CD8-positive, alpha-beta memory T cell (primary cell): ENCODE measurements around the gene ZFP64. TPM values are rescaled to one million over a fixed set of nuclear protein-coding genes. Genes with fewer than 3 reads are reported as not detected.
A peak's percentile ranks its signal among the peaks of the same experiment; 100 is the strongest.

Experiments
- CTCF ChIA-PET: fragments of 350-600 bp; sonication (Branson Sonifier 250); formaldehyde crosslinking; loops from one replicate; lab custom pipeline; 2021; ENCODE audit warnings: antibody characterized with exemption; lab: Charles Lee
- POLR2A ChIA-PET: fragments of 350-600 bp; sonication (Branson Sonifier 250); formaldehyde crosslinking; loops from one replicate; lab custom pipeline; 2021; ENCODE audit warnings: antibody characterized with exemption; lab: Charles Lee
- DNase-seq, 5 donors: peaks; one replicate each; pipeline versions ENCODE4 v3.0.0 to v3.0.0-alpha.2; 2020 to 2022; ENCODE audit warnings: mixed read lengths in 1 of 5
- H3K27ac ChIP-seq: one replicate; pipeline ENCODE4 v1.7.0; 2013; ENCODE audit warnings: low read depth, mild to moderate bottlenecking, low read length, moderate library complexity
- H3K27me3 ChIP-seq: 2 replicates; pipeline ENCODE4 v1.7.0; 2013; ENCODE audit warnings: low read length, mild to moderate bottlenecking; ENCODE audit not compliant: insufficient read depth, poor library complexity, severe bottlenecking
- H3K36me3 ChIP-seq: 2 replicates; pipeline ENCODE4 v1.7.0; 2013; ENCODE audit warnings: mild to moderate bottlenecking, low read length, moderate library complexity; ENCODE audit not compliant: insufficient read depth
- H3K4me1 ChIP-seq: 2 replicates; pipeline ENCODE4 v1.7.0; 2013; ENCODE audit warnings: mild to moderate bottlenecking, low read length, moderate library complexity; ENCODE audit not compliant: insufficient read depth
- H3K4me3 ChIP-seq: 2 replicates; pipeline ENCODE4 v1.7.0; 2013; ENCODE audit warnings: mild to moderate bottlenecking, low read length
- H3K9me3 ChIP-seq: 2 replicates; pipeline ENCODE4 v1.7.0; 2013; ENCODE audit warnings: mild to moderate bottlenecking, low read length
- H3K27ac Mint-ChIP-seq, 8 donors: one replicate each; pipeline ENCODE4 v1.8.0; 2020 to 2021; ENCODE audit warnings: mixed read lengths in 8 of 8, mild to moderate bottlenecking in 6 of 8, inconsistent platforms in 3 of 8, moderate library complexity in 3 of 8
- H3K27me3 Mint-ChIP-seq, 2 donors: one replicate each; pipeline ENCODE4 v1.8.0; 2020 to 2021; ENCODE audit warnings: mixed read lengths in 2 of 2, mild to moderate bottlenecking in 1 of 2, moderate library complexity in 1 of 2
- H3K36me3 Mint-ChIP-seq, 3 donors: one replicate each; pipeline ENCODE4 v1.8.0; 2020 to 2021; ENCODE audit warnings: mixed read lengths in 3 of 3, inconsistent platforms in 1 of 3, mild to moderate bottlenecking in 1 of 3
- H3K4me1 Mint-ChIP-seq, 3 donors: one replicate each; pipeline ENCODE4 v1.8.0; 2020 to 2021; ENCODE audit warnings: mixed read lengths in 3 of 3, inconsistent platforms in 1 of 3, mild to moderate bottlenecking in 1 of 3
- H3K4me3 Mint-ChIP-seq, 7 donors: one replicate each; pipeline ENCODE4 v1.8.0; 2020 to 2021; ENCODE audit warnings: mixed read lengths in 7 of 7, mild to moderate bottlenecking in 6 of 7, moderate library complexity in 4 of 7, inconsistent platforms in 2 of 7
- H3K9me3 Mint-ChIP-seq, 5 donors: one replicate each; pipeline ENCODE4 v1.8.0; 2020 to 2022; ENCODE audit warnings: mixed read lengths in 5 of 5, mild to moderate bottlenecking in 3 of 5, moderate library complexity in 2 of 5, inconsistent platforms in 1 of 5
- polyA plus RNA-seq: library from polyadenylated mRNA; unstranded; fragments of 300-500 nt; fragmentation: Illumina TruSeq; gene quantifications from one replicate; pipeline ENCODE4 v1.2.3, GENCODE V29; 2021
- total RNA-seq, 2 experiments: library from RNA; stranded (reverse); gene quantifications; one replicate each; pipeline ENCODE4 v1.2.3, GENCODE V29; 2021

The ZFP64 gene
- total and polyA plus RNA-seq, 3 experiments from 2014 or later = 11.1 to 11.9 (median 11.6) TPM

DNA sequence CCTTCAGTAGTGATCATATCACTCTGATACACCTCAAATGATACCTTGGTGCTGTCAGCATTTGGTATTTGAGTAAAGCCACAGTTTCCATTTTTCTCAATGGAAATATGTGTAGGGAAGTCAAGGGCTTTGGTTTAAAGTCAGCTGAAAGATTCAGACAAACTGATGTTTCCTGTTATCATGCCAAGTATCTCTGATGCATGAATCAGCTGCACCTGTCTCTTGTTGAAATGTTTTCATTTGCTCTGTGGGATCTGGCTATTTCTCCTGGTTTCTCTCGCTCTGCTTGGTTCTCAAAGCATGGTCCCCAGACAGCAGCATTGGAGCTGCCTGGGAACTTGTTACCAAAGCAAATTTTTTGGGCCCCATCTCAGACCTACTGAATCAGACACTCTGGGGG is 23.5 kb downstream of the ZFP64 start:
- peaks cover 4% of the 10 kb centered on the region for H3K36me3 ChIP-seq
- H3K9me3 ChIP-seq = no peaks in the 10 kb centered on the region
- H3K27me3 ChIP-seq = no peaks in the 10 kb centered on the region
- H3K27ac Mint-ChIP-seq = peak overlapping the region in 1 of 8 donors; percentile 13
- peaks cover 23 to 63% (median 25%) of the 10 kb centered on the region in 3 donors for H3K36me3 Mint-ChIP-seq
- H3K4me1 Mint-ChIP-seq = peaks cover 0 to 4% (median 3%) of the 10 kb centered on the region in 3 donors
- H3K4me3 ChIP-seq = no peak overlapping the region
- ChIA-PET POLR2A (no interaction called here), CTCF (interaction anchor here (1.2 kb wide), 1 partner anchor 39 kb away, joined by 3 read pairs; no protein-coding TSS in a partner anchor)
- H3K4me3 Mint-ChIP-seq = no peak overlapping the region
- no peaks in the 10 kb centered on the region for H3K4me1 ChIP-seq
- no peaks in the 10 kb centered on the region for H3K9me3 Mint-ChIP-seq
- H3K27me3 Mint-ChIP-seq = no peaks in the 10 kb centered on the region
- DNase-seq = no peak
- no peak overlapping the region for H3K27ac ChIP-seq

DNA sequence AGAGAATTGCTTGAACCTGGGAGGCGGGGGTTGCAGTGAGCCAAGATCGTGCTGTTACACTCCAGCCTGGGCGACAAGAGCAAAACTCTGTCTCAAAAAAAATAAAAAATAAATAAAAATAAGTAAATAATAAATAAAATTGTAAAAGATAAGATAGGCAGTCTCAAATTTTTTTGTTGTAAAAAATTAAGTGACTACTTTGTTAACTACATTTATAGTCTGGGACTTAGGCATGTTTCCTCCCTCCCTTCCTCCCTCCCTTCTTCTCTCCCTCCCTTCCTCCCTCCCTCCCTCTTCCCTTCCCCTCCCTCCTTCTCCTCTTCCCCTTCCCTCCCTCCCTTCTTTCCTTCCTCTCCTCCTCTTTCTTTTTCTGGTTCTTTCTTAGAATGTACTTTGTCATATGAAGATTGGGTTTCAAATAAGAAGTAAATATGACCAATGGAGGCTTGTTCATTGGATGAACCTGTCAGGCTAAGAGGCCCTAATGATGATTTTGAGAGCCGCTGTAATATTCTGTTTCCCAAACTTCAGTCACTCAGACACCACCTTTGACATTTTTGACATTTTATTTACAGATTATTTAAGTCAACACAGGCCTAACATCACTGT is 24.2 kb downstream of the ZFP64 start:
- no peaks in the 10 kb centered on the region for H3K27me3 ChIP-seq
- no peak overlapping the region for H3K27ac Mint-ChIP-seq
- H3K4me3 Mint-ChIP-seq = no peak overlapping the region
- H3K27ac ChIP-seq = no peak overlapping the region
- H3K27me3 Mint-ChIP-seq = no peaks in the 10 kb centered on the region
- no peaks in the 10 kb centered on the region for H3K9me3 Mint-ChIP-seq
- no peaks in the 10 kb centered on the region for H3K4me1 Mint-ChIP-seq
- CTCF ChIA-PET = no interaction called here
- no peak overlapping the region for H3K4me3 ChIP-seq
- DNase-seq = no peak
- no peaks in the 10 kb centered on the region for H3K4me1 ChIP-seq
- no peaks in the 10 kb centered on the region for H3K9me3 ChIP-seq
- POLR2A ChIA-PET = no interaction called here
- H3K36me3 Mint-ChIP-seq = peaks cover 23 to 61% (median 25%) of the 10 kb centered on the region in 3 donors
- peaks cover 4% of the 10 kb centered on the region for H3K36me3 ChIP-seq

DNA sequence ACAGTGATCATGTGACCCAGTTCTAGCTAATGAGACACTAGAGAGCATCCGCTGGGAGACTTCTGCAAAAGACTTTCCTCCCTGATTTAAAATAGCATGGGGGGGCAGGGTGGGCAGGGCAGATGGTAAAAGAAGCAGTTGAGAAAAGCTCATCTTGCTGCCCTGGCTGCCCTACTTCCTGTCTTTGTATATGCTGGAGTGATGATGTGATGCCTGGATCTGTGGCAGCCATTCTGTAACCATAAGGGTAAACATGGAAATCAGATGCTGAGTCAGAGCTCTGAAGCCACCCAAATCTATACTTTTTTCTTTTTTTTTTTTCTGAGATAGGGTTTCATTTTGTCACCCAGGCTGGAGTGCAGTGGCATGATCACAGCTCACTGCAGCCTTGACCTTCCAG is 25.4 kb downstream of the ZFP64 start:
- H3K4me3 Mint-ChIP-seq = no peak overlapping the region
- H3K9me3 ChIP-seq = no peaks in the 10 kb centered on the region
- ChIA-PET CTCF (no interaction called here), POLR2A (no interaction called here)
- peaks cover 8% of the 10 kb centered on the region for H3K36me3 ChIP-seq
- no peak for DNase-seq
- peaks cover 26 to 61% (median 29%) of the 10 kb centered on the region in 3 donors for H3K36me3 Mint-ChIP-seq
- peaks cover 0 to 6% (median 0%) of the 10 kb centered on the region in 3 donors for H3K4me1 Mint-ChIP-seq
- no peaks in the 10 kb centered on the region for H3K9me3 Mint-ChIP-seq
- no peak overlapping the region for H3K27ac Mint-ChIP-seq
- no peak overlapping the region for H3K27ac ChIP-seq
- H3K27me3 ChIP-seq = no peaks in the 10 kb centered on the region
- no peaks in the 10 kb centered on the region for H3K4me1 ChIP-seq
- no peaks in the 10 kb centered on the region for H3K27me3 Mint-ChIP-seq
- H3K4me3 ChIP-seq = no peak overlapping the region

DNA sequence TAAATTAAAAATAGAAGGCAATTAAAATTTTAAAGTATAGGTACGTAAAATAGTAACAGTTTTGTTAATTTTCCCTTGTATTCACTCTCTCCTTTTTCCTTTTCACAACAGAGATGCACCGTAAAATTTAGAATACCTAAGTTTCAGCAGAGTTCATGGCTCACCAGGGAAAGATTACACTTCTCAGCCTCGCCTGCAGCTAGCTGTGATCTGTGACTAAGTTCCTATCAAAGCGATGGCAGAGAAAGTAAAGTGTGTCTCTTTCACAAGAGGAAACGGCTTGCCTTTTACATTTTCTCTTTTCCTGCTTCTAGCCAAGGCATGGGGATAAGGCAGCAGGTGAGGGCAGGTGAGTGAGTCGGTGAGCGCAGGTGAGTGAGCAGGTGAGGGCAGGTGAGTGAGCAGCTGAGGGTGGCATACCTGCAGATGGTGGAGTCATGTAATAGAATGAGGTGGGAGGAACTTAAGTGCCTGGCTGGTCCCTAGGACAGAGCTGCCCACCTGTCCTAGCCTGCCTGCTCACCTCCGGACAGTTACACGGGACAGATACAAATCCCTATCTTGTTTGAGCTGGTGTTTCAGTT is 30.9 kb downstream of the ZFP64 start:
- H3K27ac ChIP-seq = no peak overlapping the region
- H3K4me1 ChIP-seq = no peaks in the 10 kb centered on the region
- Mint-ChIP-seq H3K27me3 (no peaks in the 10 kb centered on the region), H3K27ac (peak overlapping the region in 2 of 8 donors; percentile 24 to 33), H3K9me3 (no peaks in the 10 kb centered on the region), H3K4me3 (no peak overlapping the region), H3K36me3 (peaks cover 45 to 83% (median 47%) of the 10 kb centered on the region in 3 donors), H3K4me1 (peaks cover 0 to 6% (median 0%) of the 10 kb centered on the region in 3 donors)
- ChIA-PET CTCF (interaction anchor here (1.3 kb wide), 1 partner anchor 10 kb away, joined by 4 read pairs; no protein-coding TSS in a partner anchor), POLR2A (no interaction called here)
- H3K4me3 ChIP-seq = no peak overlapping the region
- DNase-seq = no peak
- H3K9me3 ChIP-seq = no peaks in the 10 kb centered on the region
- peaks cover 38% of the 10 kb centered on the region for H3K36me3 ChIP-seq
- no peaks in the 10 kb centered on the region for H3K27me3 ChIP-seq

- no peak for DNase-seq
- no peaks in the 10 kb centered on the region for H3K9me3 ChIP-seq
- no peak overlapping the region for H3K4me3 ChIP-seq
- H3K4me1 Mint-ChIP-seq = peaks cover 0 to 6% (median 0%) of the 10 kb centered on the region in 3 donors
- POLR2A ChIA-PET = no interaction called here
- CTCF ChIA-PET = no interaction called here
- no peaks in the 10 kb centered on the region for H3K9me3 Mint-ChIP-seq
- peak overlapping the region in 1 of 8 donors; percentile 54 for H3K27ac Mint-ChIP-seq
- H3K4me1 ChIP-seq = no peaks in the 10 kb centered on the region
- no peaks in the 10 kb centered on the region for H3K27me3 ChIP-seq
- H3K27ac ChIP-seq = no peak overlapping the region
- peaks cover 38% of the 10 kb centered on the region for H3K36me3 ChIP-seq
- peaks cover 42 to 81% (median 44%) of the 10 kb centered on the region in 3 donors for H3K36me3 Mint-ChIP-seq
- no peaks in the 10 kb centered on the region for H3K27me3 Mint-ChIP-seq
- no peak overlapping the region for H3K4me3 Mint-ChIP-seq
Observed at GRCh38 chr20:52160049-52160570, 31.5 kb downstream of the ZFP64 start.

GRCh38 chr20:52154575-52154974 is 37.0 kb downstream of the ZFP64 start:
- Histone ChIP-seq H3K27ac (no peak overlapping the region), H3K27me3 (no peaks in the 10 kb centered on the region), H3K4me3 (no peak overlapping the region), H3K9me3 (no peaks in the 10 kb centered on the region), H3K4me1 (no peaks in the 10 kb centered on the region), H3K36me3 (peaks cover 20% of the 10 kb centered on the region)
- Mint-ChIP-seq H3K4me3 (no peak overlapping the region), H3K36me3 (peaks cover 24 to 73% (median 33%) of the 10 kb centered on the region in 3 donors), H3K9me3 (no peaks in the 10 kb centered on the region), H3K27me3 (no peaks in the 10 kb centered on the region), H3K27ac (peak overlapping the region in 1 of 8 donors; percentile 72), H3K4me1 (peaks cover 0 to 5% (median 0%) of the 10 kb centered on the region in 3 donors)
- POLR2A ChIA-PET = no interaction called here
- DNase-seq = no peak
- CTCF ChIA-PET = interaction anchor here (1.8 kb wide), 1 partner anchor 26 kb away, joined by 5 read pairs; no protein-coding TSS in a partner anchor

- no peaks in the 10 kb centered on the region for H3K4me1 ChIP-seq
- Mint-ChIP-seq H3K36me3 (peaks cover 18 to 69% (median 33%) of the 10 kb centered on the region in 3 donors), H3K4me1 (peaks cover 0 to 5% (median 0%) of the 10 kb centered on the region in 3 donors), H3K4me3 (no peak overlapping the region), H3K27me3 (no peaks in the 10 kb centered on the region), H3K9me3 (no peaks in the 10 kb centered on the region), H3K27ac (no peak overlapping the region)
- ChIA-PET POLR2A (no interaction called here), CTCF (interaction anchor here (1.8 kb wide), 1 partner anchor 25 kb away, joined by 5 read pairs; no protein-coding TSS in a partner anchor)
- H3K27ac ChIP-seq = no peak overlapping the region
- H3K4me3 ChIP-seq = no peak overlapping the region
- H3K36me3 ChIP-seq = peaks cover 13% of the 10 kb centered on the region
- H3K27me3 ChIP-seq = no peaks in the 10 kb centered on the region
- no peaks in the 10 kb centered on the region for H3K9me3 ChIP-seq
- no peak for DNase-seq
Observed at GRCh38 chr20:52153896-52154295, 37.7 kb downstream of the ZFP64 start.

DNA sequence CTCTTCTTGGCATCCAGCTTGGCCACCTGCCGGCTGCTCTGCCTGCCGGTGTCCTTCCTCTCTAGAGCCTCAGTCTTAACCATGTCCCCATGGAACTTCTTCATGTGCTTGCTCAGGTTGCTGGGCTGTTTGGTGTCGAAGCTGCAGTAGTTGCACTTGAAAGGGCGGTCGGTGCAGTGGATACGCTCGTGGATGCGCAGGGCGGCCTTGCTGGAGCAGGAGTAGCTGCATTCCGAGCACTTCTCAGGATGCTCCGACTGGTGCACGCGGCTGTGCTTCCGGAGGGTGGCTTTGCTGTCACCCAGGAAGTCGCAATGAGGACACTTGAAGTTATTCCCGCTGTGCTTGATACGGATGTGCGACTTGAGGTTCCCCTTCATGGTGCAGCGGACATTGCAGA is 38.7 kb downstream of the ZFP64 start:
- Mint-ChIP-seq H3K9me3 (no peaks in the 10 kb centered on the region), H3K4me1 (peaks cover 0 to 5% (median 0%) of the 10 kb centered on the region in 3 donors), H3K27me3 (no peaks in the 10 kb centered on the region), H3K4me3 (no peak overlapping the region), H3K36me3 (peaks cover 9 to 62% (median 30%) of the 10 kb centered on the region in 3 donors), H3K27ac (no peak overlapping the region)
- DNase-seq = no peak
- ChIA-PET CTCF (no interaction called here), POLR2A (no interaction called here)
- Histone ChIP-seq H3K27ac (no peak overlapping the region), H3K4me1 (no peaks in the 10 kb centered on the region), H3K27me3 (no peaks in the 10 kb centered on the region), H3K36me3 (peaks cover 5% of the 10 kb centered on the region), H3K4me3 (no peak overlapping the region), H3K9me3 (no peaks in the 10 kb centered on the region)
